MG63 (cell line): ENCODE measurements around the gene MAP2K5. TPM values are rescaled to one million over a fixed set of nuclear protein-coding genes. Genes with fewer than 3 reads are reported as not detected.

Experiments used
- DNase-seq: peaks from one replicate; pipeline ENCODE4 v3.0.0-alpha.2; 2020
- H3K27me3 ChIP-seq: fragments of 250-450 bp; sonication (Bioruptor Pico); 2 replicates; pipeline ENCODE4 v1.5.1; 2020; ENCODE audit warnings: mild to moderate bottlenecking, moderate library complexity
- H3K36me3 ChIP-seq: fragments of 250-450 bp; sonication (Bioruptor Pico); 2 replicates; pipeline ENCODE4 v1.5.1; 2020; ENCODE audit warnings: mild to moderate bottlenecking, moderate library complexity
- H3K4me3 ChIP-seq: fragments of 250-450 bp; sonication (Bioruptor Pico); 2 replicates; pipeline ENCODE4 v1.5.1; 2020; ENCODE audit warnings: mild to moderate bottlenecking, moderate library complexity
- H3K9me3 ChIP-seq: fragments of 250-450 bp; sonication (Bioruptor Pico); 2 replicates; pipeline ENCODE4 v1.5.1; 2020; ENCODE audit warnings: mild to moderate bottlenecking, moderate library complexity
- total RNA-seq: library from RNA; depleted of rRNA; stranded (reverse); fragments of >200 nt; shearing (Covaris generic); gene quantifications from 2 replicates; pipeline ENCODE4 v1.2.3, GENCODE V29; 2014; ENCODE audit warnings: low replicate concordance

Gene MAP2K5
- total RNA-seq, 1 experiment from 2014 or later, result 2.5 TPM

DNA sequence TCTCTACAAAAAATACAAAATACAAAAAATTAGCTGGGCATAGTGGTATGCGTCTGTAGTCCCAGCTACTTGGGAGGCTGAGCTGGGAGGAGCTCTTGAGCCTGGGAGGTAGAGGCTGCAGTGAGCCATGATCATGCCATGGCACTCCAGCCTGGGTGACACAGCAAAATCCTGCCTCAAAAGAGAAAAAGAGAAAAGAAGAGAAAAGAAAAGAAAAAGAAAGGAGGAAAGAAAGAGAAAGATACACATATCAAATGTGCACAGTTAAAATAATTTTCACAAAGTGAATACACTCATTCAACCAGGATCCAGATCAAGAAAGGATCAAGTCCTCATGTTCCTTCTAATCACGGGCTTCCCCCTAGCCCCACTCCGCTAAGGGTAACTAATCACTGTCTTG lies 27.4 kb upstream of the MAP2K5 start:
- no peaks in the 10 kb centered on the region for H3K9me3 ChIP-seq
- H3K27me3 ChIP-seq, result no peaks in the 10 kb centered on the region
- no peak for DNase-seq
- H3K4me3 ChIP-seq, result no peak overlapping the region
- peaks cover 10% of the 10 kb centered on the region for H3K36me3 ChIP-seq

GRCh38 chr15:67515557-67515956 lies 26.9 kb upstream of the MAP2K5 start:
- Histone ChIP-seq H3K4me3 (no peak overlapping the region), H3K36me3 (peaks cover 10% of the 10 kb centered on the region), H3K27me3 (no peaks in the 10 kb centered on the region), H3K9me3 (no peaks in the 10 kb centered on the region)
- DNase-seq, result no peak

GRCh38 chr15:67520321-67521028 lies 22.0 kb upstream of the MAP2K5 start:
- Histone ChIP-seq H3K36me3 (peaks cover 3% of the 10 kb centered on the region), H3K9me3 (no peaks in the 10 kb centered on the region), H3K27me3 (no peaks in the 10 kb centered on the region), H3K4me3 (peak overlapping the region; percentile 74)
- no peak for DNase-seq

DNA sequence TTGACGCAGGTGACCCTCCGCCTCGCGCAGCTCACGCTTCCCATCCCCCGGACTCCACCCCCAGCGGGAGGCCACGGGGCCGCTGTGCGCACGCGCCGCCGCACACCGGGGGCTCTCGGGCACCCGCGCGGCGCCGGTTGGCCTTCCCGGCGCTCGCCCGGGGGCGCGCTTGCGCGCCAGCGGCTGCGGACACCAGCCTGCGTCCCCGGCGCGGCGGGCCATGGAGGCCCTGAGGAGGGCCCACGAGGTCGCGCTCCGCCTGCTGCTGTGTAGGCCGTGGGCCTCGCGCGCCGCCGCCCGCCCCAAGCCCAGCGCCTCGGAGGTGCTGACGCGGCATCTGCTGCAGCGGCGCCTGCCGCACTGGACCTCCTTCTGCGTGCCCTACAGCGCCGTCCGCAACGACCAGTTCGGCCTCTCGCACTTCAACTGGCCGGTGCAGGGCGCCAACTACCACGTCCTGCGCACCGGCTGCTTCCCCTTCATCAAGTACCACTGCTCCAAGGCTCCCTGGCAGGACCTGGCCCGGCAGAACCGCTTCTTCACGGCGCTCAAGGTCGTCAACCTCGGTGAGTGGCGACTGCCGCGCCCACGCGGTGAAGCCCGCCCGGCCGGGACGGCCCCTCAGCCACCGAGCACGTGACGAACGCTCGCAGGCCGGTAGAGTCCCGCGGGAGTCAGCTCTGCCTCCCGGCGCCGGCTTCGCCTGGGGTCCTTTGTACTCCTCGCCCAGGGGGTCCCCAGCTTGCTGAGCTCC lies 21.3 kb upstream of the MAP2K5 start, which contains the start of gene C15orf61:
TSS of gene C15orf61 (plus strand) at position 103 of the 754 bp plus-strand sequence. CDS start at position 221, 118 bp downstream.
- Histone ChIP-seq H3K27me3 (no peaks in the 10 kb centered on the region), H3K4me3 (peak within 1 kb of the TSS; percentile 74), H3K36me3 (peaks cover 7% of the 10 kb centered on the region), H3K9me3 (no peaks in the 10 kb centered on the region)
- peak; percentile 84 for DNase-seq

GRCh38 chr15:67521783-67522568 lies 20.5 kb upstream of the MAP2K5 start:
- peak; percentile 21 for DNase-seq
- H3K36me3 ChIP-seq, result peaks cover 14% of the 10 kb centered on the region
- no peaks in the 10 kb centered on the region for H3K27me3 ChIP-seq

DNA sequence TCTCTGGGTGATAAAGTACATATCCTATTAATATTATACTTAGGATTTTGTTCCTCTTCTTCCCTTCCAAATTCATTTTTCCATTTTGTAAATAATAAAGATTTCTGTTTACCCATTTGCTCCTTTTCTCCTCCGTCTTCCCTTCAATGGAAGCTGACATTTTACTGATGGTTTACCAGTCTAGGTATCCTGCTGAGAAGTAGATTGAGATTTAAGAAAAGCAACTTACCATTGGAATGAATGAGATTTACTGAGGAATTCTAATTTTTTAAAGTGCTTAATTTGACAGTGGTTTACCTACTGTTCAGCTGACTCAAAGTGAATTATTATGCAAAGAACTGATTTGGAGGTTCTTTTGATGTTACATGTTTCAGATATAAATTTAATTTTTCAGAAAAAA lies 19.2 kb upstream of the MAP2K5 start:
- H3K4me3 ChIP-seq, result peak overlapping the region; percentile 74
- peaks cover 28% of the 10 kb centered on the region for H3K36me3 ChIP-seq
- no peaks in the 10 kb centered on the region for H3K27me3 ChIP-seq
- H3K9me3 ChIP-seq, result no peaks in the 10 kb centered on the region
- no peak for DNase-seq

More at GRCh38 chr15:67521783-67522568, 20.5 kb upstream of the MAP2K5 start:
- peak overlapping the region; percentile 74 for H3K4me3 ChIP-seq
- no peaks in the 10 kb centered on the region for H3K9me3 ChIP-seq

- DNase-seq, result no peak
- no peaks in the 10 kb centered on the region for H3K9me3 ChIP-seq
- H3K27me3 ChIP-seq, result no peaks in the 10 kb centered on the region
- no peak overlapping the region for H3K4me3 ChIP-seq
- peaks cover 37% of the 10 kb centered on the region for H3K36me3 ChIP-seq
These were observed 18.3 kb upstream of the MAP2K5 start for GRCh38 chr15:67524235-67524634.

- DNase-seq, result no peak
- no peaks in the 10 kb centered on the region for H3K27me3 ChIP-seq
- no peaks in the 10 kb centered on the region for H3K9me3 ChIP-seq
- H3K4me3 ChIP-seq, result no peak overlapping the region
- peaks cover 46% of the 10 kb centered on the region for H3K36me3 ChIP-seq
These were observed 14.0 kb upstream of the MAP2K5 start for GRCh38 chr15:67528513-67528912.

DNA sequence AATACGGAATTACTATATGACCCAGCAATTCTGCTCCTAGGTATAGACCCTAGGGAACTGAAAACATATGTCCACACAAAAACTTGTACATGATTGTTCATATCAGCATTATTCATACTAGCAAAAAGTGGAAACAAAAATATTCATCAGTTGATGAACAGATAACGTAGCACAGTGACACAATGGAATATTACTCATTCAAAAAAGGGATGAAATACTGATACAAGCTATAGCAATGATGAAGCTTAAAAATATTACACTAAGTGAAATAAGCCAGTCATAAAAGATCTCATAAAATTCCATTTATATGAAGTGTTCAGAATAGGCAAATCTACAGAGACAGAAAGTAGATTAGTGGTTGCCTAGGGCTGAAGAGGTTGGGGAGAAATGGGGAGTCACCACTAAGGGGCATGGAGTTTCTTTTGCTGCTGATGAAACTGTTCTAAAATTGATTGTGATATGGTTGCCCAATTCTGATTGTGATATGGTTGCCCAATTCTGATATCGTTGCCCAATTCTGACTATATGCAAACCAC lies 11.1 kb upstream of the MAP2K5 start:
- Histone ChIP-seq H3K27me3 (no peaks in the 10 kb centered on the region), H3K9me3 (no peaks in the 10 kb centered on the region), H3K36me3 (peaks cover 36% of the 10 kb centered on the region), H3K4me3 (no peak overlapping the region)
- DNase-seq, result peak; percentile 40

- no peak overlapping the region for H3K4me3 ChIP-seq
- no peaks in the 10 kb centered on the region for H3K27me3 ChIP-seq
- H3K36me3 ChIP-seq, result peaks cover 12% of the 10 kb centered on the region
- no peaks in the 10 kb centered on the region for H3K9me3 ChIP-seq
- DNase-seq, result no peak
These were observed 8.6 kb upstream of the MAP2K5 start for GRCh38 chr15:67533873-67534272.

- no peaks in the 10 kb centered on the region for H3K9me3 ChIP-seq
- no peak for DNase-seq
These were observed 8.1 kb upstream of the MAP2K5 start for GRCh38 chr15:67534360-67534759.

GRCh38 chr15:67537771-67538170 lies 4.7 kb upstream of the MAP2K5 start:
- Histone ChIP-seq H3K9me3 (no peaks in the 10 kb centered on the region), H3K4me3 (no peak overlapping the region), H3K36me3 (no peaks in the 10 kb centered on the region), H3K27me3 (no peaks in the 10 kb centered on the region)
- no peak for DNase-seq

More at GRCh38 chr15:67534360-67534759, 8.1 kb upstream of the MAP2K5 start:
- Histone ChIP-seq H3K4me3 (no peak overlapping the region), H3K27me3 (no peaks in the 10 kb centered on the region), H3K36me3 (peaks cover 7% of the 10 kb centered on the region)

DNA sequence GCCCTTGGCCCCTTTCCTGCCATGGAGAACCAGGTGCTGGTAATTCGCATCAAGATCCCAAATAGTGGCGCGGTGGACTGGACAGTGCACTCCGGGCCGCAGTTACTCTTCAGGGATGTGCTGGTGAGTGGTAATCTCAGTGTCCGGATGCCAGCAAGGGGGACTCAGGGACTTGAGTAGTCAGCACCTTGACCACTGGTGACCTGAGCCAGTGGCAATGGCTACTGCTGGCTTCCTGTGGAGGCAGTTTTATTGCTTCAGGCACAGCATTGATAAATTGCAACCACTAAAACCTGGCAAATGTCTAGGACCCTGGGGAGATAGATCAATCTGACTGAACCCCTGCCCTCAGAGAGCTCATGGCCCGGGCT lies 830 bp downstream of the MAP2K5 start:
- Histone ChIP-seq H3K27me3 (no peaks in the 10 kb centered on the region), H3K9me3 (no peaks in the 10 kb centered on the region), H3K36me3 (0 out of 2 replicates have a peak, but pooled peaks cover 2% of the 10 kb centered on the region), H3K4me3 (peak overlapping the region; percentile 96)
- peak; percentile 15 for DNase-seq

GRCh38 chr15:67544475-67544874 lies 2.0 kb downstream of the MAP2K5 start:
- Histone ChIP-seq H3K4me3 (no peak overlapping the region), H3K27me3 (no peaks in the 10 kb centered on the region), H3K36me3 (0 out of 2 replicates have a peak, but pooled peaks cover 2% of the 10 kb centered on the region), H3K9me3 (no peaks in the 10 kb centered on the region)
- DNase-seq, result no peak

- H3K9me3 ChIP-seq, result no peaks in the 10 kb centered on the region
- no peaks in the 10 kb centered on the region for H3K27me3 ChIP-seq
- H3K36me3 ChIP-seq, result peaks cover 4% of the 10 kb centered on the region; the same call in 1 of the 2 replicates
- DNase-seq, result no peak
- no peak overlapping the region for H3K4me3 ChIP-seq
These were observed 3.4 kb downstream of the MAP2K5 start for GRCh38 chr15:67545864-67546263.

DNA sequence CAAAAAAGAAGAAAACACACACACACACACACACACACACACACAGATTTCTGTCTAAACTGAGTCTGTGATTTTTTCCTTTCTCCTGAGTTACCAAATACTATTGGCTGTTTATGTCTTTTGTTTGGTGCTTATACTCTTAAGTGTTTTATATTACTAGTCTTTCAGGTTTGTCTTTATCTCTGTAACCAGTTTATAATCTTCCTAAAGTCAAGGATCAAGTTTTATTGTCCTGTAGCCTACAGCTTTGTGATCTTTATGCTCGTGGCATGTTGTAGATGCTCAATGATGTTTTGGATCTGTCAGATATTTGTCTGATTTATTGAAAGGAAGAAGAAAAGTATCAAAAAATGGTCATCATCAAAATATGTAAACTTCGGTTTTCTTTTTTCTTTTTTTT lies 4.6 kb downstream of the MAP2K5 start:
- Histone ChIP-seq H3K9me3 (no peaks in the 10 kb centered on the region), H3K27me3 (no peaks in the 10 kb centered on the region), H3K36me3 (peaks cover 13% of the 10 kb centered on the region), H3K4me3 (no peak overlapping the region)
- no peak for DNase-seq

GRCh38 chr15:67547836-67548235 lies 5.3 kb downstream of the MAP2K5 start:
- DNase-seq, result no peak
- Histone ChIP-seq H3K36me3 (peaks cover 16% of the 10 kb centered on the region), H3K9me3 (no peaks in the 10 kb centered on the region), H3K27me3 (no peaks in the 10 kb centered on the region), H3K4me3 (no peak overlapping the region)
